Measurements from ENCODE around the gene MTCL1.

The MTCL1 gene

GRCh38 chr18:8842506-8842905, 137.2 kb downstream of the MTCL1 start:
- no peak for DNase-seq

GRCh38 chr18:8843005-8843404, 137.6 kb downstream of the MTCL1 start:
- no peak for DNase-seq

GRCh38 chr18:8844721-8845148, 139.4 kb downstream of the MTCL1 start:
- no peak for DNase-seq

GRCh38 chr18:8845506-8845905, 140.2 kb downstream of the MTCL1 start:
- no peak for DNase-seq

- no peak for DNase-seq
Measured at GRCh38 chr18:8847066-8847755, 141.9 kb downstream of the MTCL1 start.

- no peak for DNase-seq
Measured at GRCh38 chr18:8847900-8848299, 142.5 kb downstream of the MTCL1 start.

GRCh38 chr18:8848541-8848940, 143.2 kb downstream of the MTCL1 start:
- DNase-seq, result no peak

- no peak for DNase-seq
Measured at GRCh38 chr18:8849696-8850095, 144.3 kb downstream of the MTCL1 start.

GRCh38 chr18:8851659-8852058, 146.3 kb downstream of the MTCL1 start:
- DNase-seq, result no peak

- DNase-seq, result no peak
Measured at GRCh38 chr18:8854550-8854949, 149.2 kb downstream of the MTCL1 start.

GRCh38 chr18:8854962-8855361, 149.6 kb downstream of the MTCL1 start:
- no peak for DNase-seq

- no peak for DNase-seq
Measured at GRCh38 chr18:8856212-8856611, 150.9 kb downstream of the MTCL1 start.

- no peak for DNase-seq
Measured at GRCh38 chr18:8856769-8857393, 151.5 kb downstream of the MTCL1 start.

GRCh38 chr18:8857806-8858205, 152.4 kb downstream of the MTCL1 start:
- no peak for DNase-seq

- no peak for DNase-seq
Measured at GRCh38 chr18:8858888-8859511, 153.6 kb downstream of the MTCL1 start.

- no peak for DNase-seq
Measured at GRCh38 chr18:8860845-8861642, 155.7 kb downstream of the MTCL1 start.

GRCh38 chr18:8863427-8863826, 158.1 kb downstream of the MTCL1 start:
- DNase-seq, result no peak

- no peak for DNase-seq
Measured at GRCh38 chr18:8865934-8866333, 160.6 kb downstream of the MTCL1 start.

- DNase-seq, result no peak
Measured at GRCh38 chr18:8866679-8867078, 161.3 kb downstream of the MTCL1 start.

GRCh38 chr18:8868276-8868675, 162.9 kb downstream of the MTCL1 start:
- DNase-seq, result no peak

- DNase-seq, result no peak
Measured at GRCh38 chr18:8868779-8869415, 163.5 kb downstream of the MTCL1 start.

- DNase-seq, result no peak
Measured at GRCh38 chr18:8869696-8870095, 164.3 kb downstream of the MTCL1 start.

- no peak for DNase-seq
Measured at GRCh38 chr18:8870528-8870927, 165.2 kb downstream of the MTCL1 start.

All from activated CD4-positive, alpha-beta T cell treated with anti-CD3 and anti-CD28 coated beads, Interleukin-2, amount 50 U/mL, for 48 hours (primary cell).